Keratinocyte (primary cell): Measurements from ENCODE around the gene C1D. TPM values are rescaled to one million over a fixed set of nuclear protein-coding genes. Genes with fewer than 3 reads are reported as not detected.

ENCODE experiments used
- DNase-seq: peaks from one replicate; pipeline ENCODE4 v3.0.0-alpha.2; 2011; ENCODE audit warnings: low read depth, missing footprints, low spot score
- FAIRE-seq: peaks from 2 replicates; lab custom pipeline; 2011; peaks lifted over from hg19 to GRCh38; lab: Jason Lieb, UNC
- H2AFZ ChIP-seq: 2 replicates; pipeline ENCODE4 v1.6.0; 2012; ENCODE audit warnings: low read length, control low read depth, inconsistent platforms; ENCODE audit not compliant: control insufficient read depth
- H3K27ac ChIP-seq: 2 replicates; pipeline ENCODE4 v1.5.1; 2011; ENCODE audit warnings: low read length; ENCODE audit not compliant: control insufficient read depth, insufficient read depth
- H3K27me3 ChIP-seq: 3 replicates; pipeline ENCODE4 v1.6.0; 2011; ENCODE audit warnings: low read length; ENCODE audit not compliant: control insufficient read depth, insufficient read depth; ENCODE audit errors: extremely low read depth
- H3K36me3 ChIP-seq, 2 experiments: 2 replicates in 1 of 2; 3 replicates in 1 of 2; pipeline ENCODE4 v1.5.1; 2011; ENCODE audit warnings: low read length in 2 of 2, mild to moderate bottlenecking in 1 of 2; ENCODE audit not compliant: control insufficient read depth in 2 of 2, insufficient read depth in 2 of 2; ENCODE audit errors: extremely low read depth in 1 of 2
- H3K4me1 ChIP-seq: 3 replicates; pipeline ENCODE4 v1.5.1; 2011; ENCODE audit warnings: low read length; ENCODE audit not compliant: control insufficient read depth, insufficient read depth; ENCODE audit errors: extremely low read depth
- H3K4me2 ChIP-seq: 3 replicates; pipeline ENCODE4 v1.6.0; 2011; ENCODE audit warnings: low read depth, low read length; ENCODE audit not compliant: control insufficient read depth, insufficient read depth; ENCODE audit errors: extremely low read depth
- H3K4me3 ChIP-seq, 3 experiments: fragments of 200-600 bp in 1 of 3; sonication (generic) in 1 of 3; 2 replicates in 2 of 3; 3 replicates in 1 of 3; pipeline ENCODE4 v1.5.1; 2011 to 2016; ENCODE audit warnings: low read length in 3 of 3, mild to moderate bottlenecking in 3 of 3, control low read depth in 2 of 3, inconsistent platforms in 1 of 3, low read depth in 1 of 3, mixed read lengths in 1 of 3, mixed run types in 1 of 3, moderate library complexity in 1 of 3; ENCODE audit not compliant: control insufficient read depth in 2 of 3, insufficient read depth in 2 of 3; ENCODE audit errors: extremely low read depth in 1 of 3
- H3K79me2 ChIP-seq: 2 replicates; pipeline ENCODE4 v1.6.0; 2012; ENCODE audit warnings: low read length; ENCODE audit not compliant: control insufficient read depth, insufficient read depth
- H3K9ac ChIP-seq: 3 replicates; pipeline ENCODE4 v1.6.0; 2011; ENCODE audit warnings: low read length; ENCODE audit not compliant: control insufficient read depth, insufficient read depth; ENCODE audit errors: extremely low read depth
- H3K9me1 ChIP-seq: 3 replicates; pipeline ENCODE4 v1.6.0; 2011; ENCODE audit warnings: low read length; ENCODE audit not compliant: control insufficient read depth, insufficient read depth; ENCODE audit errors: extremely low read depth
- H3K9me3 ChIP-seq: 2 replicates; pipeline ENCODE4 v1.5.1; 2012; ENCODE audit warnings: low read depth, low read length; ENCODE audit not compliant: control insufficient read depth
- H4K20me1 ChIP-seq: 3 replicates; pipeline ENCODE4 v1.6.0; 2011; ENCODE audit warnings: low read length; ENCODE audit not compliant: control insufficient read depth, insufficient read depth; ENCODE audit errors: extremely low read depth
- CTCF ChIP-seq, 3 experiments: IDR thresholded peaks in 1 of 3; conservative IDR thresholded peaks in 1 of 3; optimal IDR thresholded peaks in 1 of 3; 2 replicates in 2 of 3; 3 replicates in 1 of 3; pipeline versions ENCODE3 to v1.5.1; 2011; ENCODE audit warnings: low read length in 3 of 3, mild to moderate bottlenecking in 3 of 3, moderate library complexity in 2 of 3, control low read depth in 1 of 3, inconsistent platforms in 1 of 3; ENCODE audit not compliant: insufficient read depth in 2 of 3; ENCODE audit errors: extremely low read depth in 1 of 3
- EZH2 ChIP-seq: IDR thresholded peaks from one replicate; pipeline ENCODE4 v1.6.1; 2012; ENCODE audit warnings: inconsistent platforms, mild to moderate bottlenecking, low read length, moderate library complexity
- dilution Hi-C: fragments of 300-500 bp; cut with MboI; formaldehyde crosslinking; loops from one replicate; pipeline ENCODE4 v1.7.0; 2020; ENCODE audit warnings: low sequenced_read_pairs; ENCODE audit not compliant: extremely low pct_ligation_motif_present
- polyA plus RNA-seq, 5 experiments: library from polyadenylated mRNA; depleted of rRNA in 3 of 5; stranded (reverse) in 3 of 5; stranded (forward) in 1 of 5; unstranded in 1 of 5; fragments of >200 nt; gene quantifications; 1 replicate in 1 of 5; 2 replicates in 3 of 5; 3 replicates in 1 of 5; pipeline versions ENCODE4 v1.2.1 to v1.2.3, GENCODE V29; 2011 to 2012; ENCODE audit warnings: missing spikeins in 2 of 5, low read depth in 1 of 5, low replicate concordance in 1 of 5

The C1D gene
- polyA plus RNA-seq, 1 donor (not counting 4 experiments of a cell fraction or from before 2014, with no cell fraction given): 45.3 TPM

GRCh38 chr2:68030529-68030928, 32.3 kb downstream of the C1D start:
- H3K9me1 ChIP-seq: no peaks in the 10 kb centered on the region
- no peaks in the 10 kb centered on the region for H3K9me3 ChIP-seq
- H3K79me2 ChIP-seq: no peaks in the 10 kb centered on the region
- FAIRE-seq (no peak), DNase-seq (no peak)
- no peaks in the 10 kb centered on the region for H3K27me3 ChIP-seq
- no peak overlapping the region for H2AFZ ChIP-seq
- H3K36me3 ChIP-seq: no peaks in the 10 kb centered on the region
- H3K9ac ChIP-seq: no peak overlapping the region
- no peak overlapping the region for H3K27ac ChIP-seq
- no peaks in the 10 kb centered on the region for H4K20me1 ChIP-seq
- dilution Hi-C loops: no loop called here
- peaks cover 7% of the 10 kb centered on the region for H3K4me1 ChIP-seq
- TF ChIP-seq EZH2: no peak
- TF ChIP-seq CTCF (optimal IDR thresholded peaks at IDR 0.05 in 1 of 3, IDR thresholded peaks at IDR 0.05 in 1 of 3, conservative IDR thresholded peaks at IDR 0.05 in 1 of 3; ENCODE audit: extremely low read depth in 1 of 3, insufficient read depth in 2 of 3, low read length in 3 of 3): no peak
- H3K4me2 ChIP-seq: no peak overlapping the region
- no peak overlapping the region for H3K4me3 ChIP-seq

- FAIRE-seq (peak; percentile 9), DNase-seq (no peak)
- Histone ChIP-seq H3K27me3 (no peaks in the 10 kb centered on the region), H3K4me3 (no peak overlapping the region), H2AFZ (peak overlapping the region; percentile 55), H3K79me2 (no peaks in the 10 kb centered on the region), H3K4me1 (peaks cover 7% of the 10 kb centered on the region), H3K9ac (no peak overlapping the region), H3K9me1 (no peaks in the 10 kb centered on the region), H3K27ac (no peak overlapping the region), H3K4me2 (no peak overlapping the region), H3K9me3 (no peaks in the 10 kb centered on the region), H4K20me1 (no peaks in the 10 kb centered on the region), H3K36me3 (no peaks in the 10 kb centered on the region)
- dilution Hi-C loops: no loop called here
- TF ChIP-seq CTCF (optimal IDR thresholded peaks at IDR 0.05 in 1 of 3, IDR thresholded peaks at IDR 0.05 in 1 of 3, conservative IDR thresholded peaks at IDR 0.05 in 1 of 3; ENCODE audit: extremely low read depth in 1 of 3, insufficient read depth in 2 of 3, low read length in 3 of 3) (no peak), EZH2 (no peak)
Observed at GRCh38 chr2:68027959-68028358, 34.8 kb downstream of the C1D start.
